Measurements from ENCODE around the gene EGFR.
A peak's percentile ranks its signal among the peaks of the same experiment; 100 is the strongest.

The EGFR gene

GRCh38 chr7:55081472-55082227 is 62.8 kb downstream of the EGFR start:
- no peak for DNase-seq (ENCODE audit: low read depth)

- no peak for DNase-seq (ENCODE audit: low read depth)
Observed at GRCh38 chr7:55082228-55082603, 63.4 kb downstream of the EGFR start.

- DNase-seq (ENCODE audit: low read depth) = no peak
Observed at GRCh38 chr7:55083206-55083605, 64.4 kb downstream of the EGFR start.

GRCh38 chr7:55084307-55084706 is 65.5 kb downstream of the EGFR start:
- DNase-seq (ENCODE audit: low read depth) = no peak

GRCh38 chr7:55085511-55086412 is 66.9 kb downstream of the EGFR start:
- DNase-seq (ENCODE audit: low read depth) = no peak

- DNase-seq (ENCODE audit: low read depth) = peak; percentile 56
Observed at GRCh38 chr7:55086413-55087201, 67.8 kb downstream of the EGFR start.

- DNase-seq (ENCODE audit: low read depth) = no peak
Observed at GRCh38 chr7:55087521-55087961, 68.7 kb downstream of the EGFR start.

- DNase-seq (ENCODE audit: low read depth) = no peak
Observed at GRCh38 chr7:55088107-55088506, 69.3 kb downstream of the EGFR start.

- no peak for DNase-seq (ENCODE audit: low read depth)
Observed at GRCh38 chr7:55088620-55089019, 69.8 kb downstream of the EGFR start.

GRCh38 chr7:55092186-55092974 is 73.6 kb downstream of the EGFR start:
- no peak for DNase-seq (ENCODE audit: low read depth)

- DNase-seq (ENCODE audit: low read depth) = no peak
Observed at GRCh38 chr7:55092975-55093373, 74.2 kb downstream of the EGFR start.

- no peak for DNase-seq (ENCODE audit: low read depth)
Observed at GRCh38 chr7:55093674-55094073, 74.9 kb downstream of the EGFR start.

- DNase-seq (ENCODE audit: low read depth) = no peak
Observed at GRCh38 chr7:55094092-55094690, 75.4 kb downstream of the EGFR start.

- no peak for DNase-seq (ENCODE audit: low read depth)
Observed at GRCh38 chr7:55095672-55096071, 76.9 kb downstream of the EGFR start.

- DNase-seq (ENCODE audit: low read depth) = no peak
Observed at GRCh38 chr7:55096323-55096722, 77.5 kb downstream of the EGFR start.

- no peak for DNase-seq (ENCODE audit: low read depth)
Observed at GRCh38 chr7:55097100-55097499, 78.3 kb downstream of the EGFR start.

GRCh38 chr7:55099066-55099820 is 80.4 kb downstream of the EGFR start:
- no peak for DNase-seq (ENCODE audit: low read depth)

- no peak for DNase-seq (ENCODE audit: low read depth)
Observed at GRCh38 chr7:55099821-55100543, 81.2 kb downstream of the EGFR start.

- DNase-seq (ENCODE audit: low read depth) = no peak
Observed at GRCh38 chr7:55100544-55101327, 81.9 kb downstream of the EGFR start.
